ENCODE results near the gene GAS2.

- no peak for TF ChIP-seq CTCF (conservative IDR thresholded peaks at IDR 0.05; ENCODE audit: low read length)
- no peak for TF ChIP-seq EZH2phosphoT487 (IDR thresholded peaks at IDR 0.05; ENCODE audit: borderline replicate concordance, low read depth, low read length)
These were observed 136.4 kb downstream of the GAS2 start for GRCh38 chr11:22802861-22803260.

Measured in OCI-LY7 (cell line).